DOHH2 (cell line): Measurements from ENCODE around the gene ZSWIM6.

Experiments
- H3F3A ChIP-seq: fragments of 200-600 bp; sonication (generic), shearing (Covaris generic); 2 replicates; pipeline ENCODE4 v1.6.0; 2016; ENCODE audit warnings: antibody characterized with exemption, mild to moderate bottlenecking; ENCODE audit not compliant: control insufficient read depth, insufficient read depth
- H3K27ac ChIP-seq: fragments of 200-600 bp; sonication (generic); 2 replicates; pipeline ENCODE4 v1.5.1; 2014; ENCODE audit warnings: low read depth, mild to moderate bottlenecking, low read length, moderate library complexity
- H3K27me3 ChIP-seq: fragments of 200-600 bp; sonication (generic); 2 replicates; pipeline ENCODE4 v1.6.1; 2014; ENCODE audit warnings: mild to moderate bottlenecking, low read length, mixed read lengths; ENCODE audit not compliant: control insufficient read depth
- H3K36me3 ChIP-seq: fragments of 200-600 bp; sonication (generic); 2 replicates; pipeline ENCODE4 v1.6.1; 2014; ENCODE audit warnings: mild to moderate bottlenecking, low read length, moderate library complexity, mixed read lengths; ENCODE audit not compliant: control insufficient read depth
- H3K4me1 ChIP-seq: fragments of 200-600 bp; sonication (generic); 2 replicates; pipeline ENCODE4 v1.6.1; 2014; ENCODE audit warnings: mild to moderate bottlenecking, low read length, mixed read lengths; ENCODE audit not compliant: control insufficient read depth
- H3K4me2 ChIP-seq: fragments of 200-600 bp; sonication (generic); 2 replicates; pipeline ENCODE4 v1.6.0; 2014; ENCODE audit warnings: mild to moderate bottlenecking, low read length, moderate library complexity
- H3K4me3 ChIP-seq: fragments of 200-600 bp; sonication (generic); 2 replicates; pipeline ENCODE4 v1.5.1; 2014; ENCODE audit warnings: mild to moderate bottlenecking, low read length, mixed read lengths
- H3K79me2 ChIP-seq: fragments of 200-600 bp; sonication (generic); 2 replicates; pipeline ENCODE4 v1.6.1; 2014; ENCODE audit warnings: mild to moderate bottlenecking, low read length, mixed read lengths; ENCODE audit not compliant: control insufficient read depth
- H3K9me2 ChIP-seq: fragments of 200-600 bp; sonication (generic); replicated peaks from 2 replicates; pipeline ENCODE4 v1.6.1; 2014; ENCODE audit warnings: mild to moderate bottlenecking, low read length, mixed read lengths; ENCODE audit not compliant: control insufficient read depth
- H3K9me3 ChIP-seq: fragments of 200-600 bp; sonication (generic); 2 replicates; pipeline ENCODE4 v1.6.1; 2014; ENCODE audit warnings: antibody characterized with exemption, low read length, mixed read lengths; ENCODE audit not compliant: control insufficient read depth, insufficient read depth
- H4K20me1 ChIP-seq: fragments of 200-600 bp; sonication (generic); 2 replicates; pipeline ENCODE4 v1.6.0; 2014; ENCODE audit warnings: low read depth, mild to moderate bottlenecking, antibody characterized with exemption, low read length, moderate library complexity; ENCODE audit not compliant: control insufficient read depth, insufficient read depth
- EZH2phosphoT487 ChIP-seq: fragments of 200-600 bp; sonication (generic); IDR thresholded peaks from 2 replicates; pipeline ENCODE4 v1.6.1; 2017; ENCODE audit warnings: borderline replicate concordance, mild to moderate bottlenecking, antibody characterized with exemption, low read length, moderate library complexity, mixed read lengths
- TF ChIP-seq, protein P1 (sequence below): fragments of 200-600 bp; sonication (generic); IDR thresholded peaks from one replicate; pipeline ENCODE4 v1.5.1; 2014; ENCODE audit warnings: antibody characterized with exemption, mild to moderate bottlenecking, low read depth, low read length; ENCODE audit not compliant: poor library complexity, severe bottlenecking

Gene ZSWIM6

GRCh38 chr5:61293873-61294272 is 38.2 kb upstream of the ZSWIM6 start:
- no peak for TF ChIP-seq EZH2phosphoT487
- TF ChIP-seq, protein P1, sequence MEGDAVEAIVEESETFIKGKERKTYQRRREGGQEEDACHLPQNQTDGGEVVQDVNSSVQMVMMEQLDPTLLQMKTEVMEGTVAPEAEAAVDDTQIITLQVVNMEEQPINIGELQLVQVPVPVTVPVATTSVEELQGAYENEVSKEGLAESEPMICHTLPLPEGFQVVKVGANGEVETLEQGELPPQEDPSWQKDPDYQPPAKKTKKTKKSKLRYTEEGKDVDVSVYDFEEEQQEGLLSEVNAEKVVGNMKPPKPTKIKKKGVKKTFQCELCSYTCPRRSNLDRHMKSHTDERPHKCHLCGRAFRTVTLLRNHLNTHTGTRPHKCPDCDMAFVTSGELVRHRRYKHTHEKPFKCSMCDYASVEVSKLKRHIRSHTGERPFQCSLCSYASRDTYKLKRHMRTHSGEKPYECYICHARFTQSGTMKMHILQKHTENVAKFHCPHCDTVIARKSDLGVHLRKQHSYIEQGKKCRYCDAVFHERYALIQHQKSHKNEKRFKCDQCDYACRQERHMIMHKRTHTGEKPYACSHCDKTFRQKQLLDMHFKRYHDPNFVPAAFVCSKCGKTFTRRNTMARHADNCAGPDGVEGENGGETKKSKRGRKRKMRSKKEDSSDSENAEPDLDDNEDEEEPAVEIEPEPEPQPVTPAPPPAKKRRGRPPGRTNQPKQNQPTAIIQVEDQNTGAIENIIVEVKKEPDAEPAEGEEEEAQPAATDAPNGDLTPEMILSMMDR = no peak
- Histone ChIP-seq H3K4me1 (no peaks in the 10 kb centered on the region), H3K27ac (no peak overlapping the region), H3K36me3 (no peaks in the 10 kb centered on the region), H3K4me3 (no peak overlapping the region), H3K9me2 (no peaks in the 10 kb centered on the region), H3K79me2 (no peaks in the 10 kb centered on the region), H3F3A (no peaks in the 10 kb centered on the region), H3K4me2 (no peak overlapping the region), H3K27me3 (no peaks in the 10 kb centered on the region), H4K20me1 (no peaks in the 10 kb centered on the region), H3K9me3 (no peaks in the 10 kb centered on the region)

DNA sequence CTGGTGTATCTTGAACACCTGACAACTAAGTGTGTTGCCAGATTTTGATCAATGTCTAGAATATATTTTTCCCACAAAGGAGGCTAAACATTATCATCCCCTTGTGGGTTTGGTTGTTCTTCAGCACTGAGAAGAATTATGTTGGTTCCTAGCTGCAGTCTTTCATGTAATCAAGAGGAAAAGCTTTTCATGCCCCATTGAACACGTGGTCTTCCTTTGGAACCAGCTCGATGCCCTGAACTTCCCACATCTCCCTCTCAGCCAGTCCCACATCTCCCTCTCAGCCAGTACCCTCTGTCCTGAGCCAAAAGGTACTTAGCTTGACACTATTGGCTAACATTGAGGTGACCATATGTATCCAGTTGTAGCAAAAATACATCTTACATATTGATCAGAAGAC is 36.7 kb upstream of the ZSWIM6 start:
- Histone ChIP-seq H3K36me3 (no peaks in the 10 kb centered on the region), H3K4me2 (no peak overlapping the region), H3F3A (no peaks in the 10 kb centered on the region), H3K27ac (no peak overlapping the region), H4K20me1 (no peaks in the 10 kb centered on the region), H3K4me1 (no peaks in the 10 kb centered on the region), H3K9me2 (no peaks in the 10 kb centered on the region), H3K4me3 (no peak overlapping the region), H3K9me3 (no peaks in the 10 kb centered on the region), H3K79me2 (no peaks in the 10 kb centered on the region), H3K27me3 (no peaks in the 10 kb centered on the region)
- no peak for TF ChIP-seq EZH2phosphoT487
- TF ChIP-seq, protein P1 = no peak

GRCh38 chr5:61298066-61298465 is 34.0 kb upstream of the ZSWIM6 start:
- Histone ChIP-seq H3K9me2 (no peaks in the 10 kb centered on the region), H3K4me2 (no peak overlapping the region), H3K4me1 (no peaks in the 10 kb centered on the region), H3K79me2 (no peaks in the 10 kb centered on the region), H3K27me3 (no peaks in the 10 kb centered on the region), H4K20me1 (no peaks in the 10 kb centered on the region), H3K4me3 (no peak overlapping the region), H3K9me3 (no peaks in the 10 kb centered on the region), H3K27ac (no peak overlapping the region), H3F3A (no peaks in the 10 kb centered on the region), H3K36me3 (no peaks in the 10 kb centered on the region)
- no peak for TF ChIP-seq EZH2phosphoT487
- TF ChIP-seq, protein P1 = no peak

GRCh38 chr5:61298580-61298979 is 33.5 kb upstream of the ZSWIM6 start:
- Histone ChIP-seq H3K79me2 (no peaks in the 10 kb centered on the region), H3K27ac (no peak overlapping the region), H3F3A (no peaks in the 10 kb centered on the region), H4K20me1 (no peaks in the 10 kb centered on the region), H3K9me2 (no peaks in the 10 kb centered on the region), H3K9me3 (no peaks in the 10 kb centered on the region), H3K4me1 (no peaks in the 10 kb centered on the region), H3K4me2 (no peak overlapping the region), H3K27me3 (no peaks in the 10 kb centered on the region), H3K4me3 (no peak overlapping the region), H3K36me3 (no peaks in the 10 kb centered on the region)
- TF ChIP-seq EZH2phosphoT487 = no peak
- TF ChIP-seq, protein P1 = no peak
